Fibroblast of skin of scalp (primary cell): ENCODE measurements around the gene OSBPL3. TPM values are rescaled to one million over a fixed set of nuclear protein-coding genes. Genes with fewer than 3 reads are reported as not detected.
"Not testable (repeated sequence)": the region's sequence is repeated elsewhere in the genome, so short reads cannot be mapped to it uniquely, and the experiment has no call there.

ENCODE experiments used
- DNase-seq: peaks from one replicate; pipeline ENCODE4 v3.0.0-alpha.2; 2013
- polyA plus RNA-seq, 2 experiments: library from polyadenylated mRNA; unstranded; fragments of 120-200 nt; gene quantifications; one replicate each; pipeline ENCODE4 v1.2.1, GENCODE V29; 2013; ENCODE audit not compliant: insufficient read length in 2 of 2

OSBPL3 gene
- polyA plus RNA-seq (2013, experiment 1 of 2; ENCODE audit: insufficient read length), result 6.2 TPM
- 7.2 TPM for polyA plus RNA-seq (2013, experiment 2 of 2; ENCODE audit: insufficient read length)

- DNase-seq, result peak; percentile 96
Observed at GRCh38 chr7:24979863-24980533, at the start of gene OSBPL3. TSS of gene OSBPL3 (minus strand) at chr7:24980178. CDS start at chr7:24892472, 87,706 bp downstream.

GRCh38 chr7:25029075-25029474, 49.1 kb upstream of the OSBPL3 start:
- no peak for DNase-seq

GRCh38 chr7:25028370-25029021, 48.5 kb upstream of the OSBPL3 start:
- DNase-seq, result peak; percentile 88

- DNase-seq, result no peak
Observed at GRCh38 chr7:25026156-25026555, 46.2 kb upstream of the OSBPL3 start.

- peak; percentile 82 for DNase-seq
Observed at GRCh38 chr7:25025218-25025671, 45.3 kb upstream of the OSBPL3 start.

- no peak for DNase-seq
Observed at GRCh38 chr7:25024066-25024465, 44.1 kb upstream of the OSBPL3 start.

- DNase-seq, result not testable (repeated sequence)
Observed at GRCh38 chr7:25017671-25018070, 37.7 kb upstream of the OSBPL3 start.

GRCh38 chr7:25014756-25015155, 34.8 kb upstream of the OSBPL3 start:
- peak; percentile 94 for DNase-seq

- DNase-seq, result peak; percentile 80
Observed at GRCh38 chr7:25012710-25013109, 32.7 kb upstream of the OSBPL3 start.

GRCh38 chr7:25012254-25012653, 32.3 kb upstream of the OSBPL3 start:
- no peak for DNase-seq

GRCh38 chr7:25009257-25009656, 29.3 kb upstream of the OSBPL3 start:
- peak; percentile 86 for DNase-seq

GRCh38 chr7:25007668-25008067, 27.7 kb upstream of the OSBPL3 start:
- DNase-seq, result no peak

- DNase-seq, result no peak
Observed at GRCh38 chr7:25006276-25006675, 26.3 kb upstream of the OSBPL3 start.

- DNase-seq, result no peak
Observed at GRCh38 chr7:25005658-25006057, 25.7 kb upstream of the OSBPL3 start.

- peak; percentile 27 for DNase-seq
Observed at GRCh38 chr7:25002786-25003185, 22.8 kb upstream of the OSBPL3 start.

GRCh38 chr7:24995466-24995865, 15.5 kb upstream of the OSBPL3 start:
- DNase-seq, result no peak

- no peak for DNase-seq
Observed at GRCh38 chr7:24992314-24992713, 12.3 kb upstream of the OSBPL3 start.

GRCh38 chr7:24991353-24991752, 11.4 kb upstream of the OSBPL3 start:
- DNase-seq, result no peak

GRCh38 chr7:24987331-24987842, 7.4 kb upstream of the OSBPL3 start:
- DNase-seq, result no peak

GRCh38 chr7:24982917-24983316, 2.9 kb upstream of the OSBPL3 start:
- no peak for DNase-seq

- peak; percentile 48 for DNase-seq
Observed at GRCh38 chr7:24981171-24981951, 1.4 kb upstream of the OSBPL3 start.

GRCh38 chr7:24980534-24981170, 674 bp upstream of the OSBPL3 start:
- peak; percentile 21 for DNase-seq
